PC-9 (cell line): Measurements from ENCODE around the gene PUS10. TPM values are rescaled to one million over a fixed set of nuclear protein-coding genes. Genes with fewer than 3 reads are reported as not detected.

Experiments
- BruUV-seq: library from RNA; stranded (reverse); fragments of 400-500 nt; replicated peaks from 2 replicates; lab custom pipeline; 2021; lab: Mats Ljungman, UMichigan
- CTCF ChIA-PET: fragments of 300-600 bp; sonication (Branson Sonifier 250); formaldehyde crosslinking; loops from one replicate; lab custom pipeline; 2022; ENCODE audit warnings: antibody characterized with exemption; lab: Charles Lee
- POLR2A ChIA-PET: fragments of 300-600 bp; sonication (Branson Sonifier 250); formaldehyde crosslinking; loops from one replicate; lab custom pipeline; 2022; ENCODE audit warnings: antibody characterized with exemption; ENCODE audit not compliant: unreplicated experiment; lab: Charles Lee
- DNase-seq, 2 experiments: peaks; one replicate each; pipeline versions ENCODE4 v3.0.0 to v3.0.0-alpha.2; 2015 to 2022; ENCODE audit warnings: mixed read lengths in 1 of 2
- H2AFZ ChIP-seq: fragments of 200-600 bp; sonication (generic); 2 replicates; pipeline ENCODE4 v1.8.1; 2017; ENCODE audit warnings: antibody characterized with exemption
- H3F3A ChIP-seq: fragments of 200-600 bp; sonication (generic); 2 replicates; pipeline ENCODE4 v1.8.1; 2017; ENCODE audit warnings: antibody characterized with exemption, mild to moderate bottlenecking, low read depth; ENCODE audit not compliant: insufficient read depth
- H3K27ac ChIP-seq: fragments of 200-600 bp; sonication (generic); 2 replicates; pipeline ENCODE4 v1.6.1; 2016; ENCODE audit warnings: mixed run types
- H3K27me3 ChIP-seq: fragments of 200-600 bp; sonication (generic); 2 replicates; pipeline ENCODE4 v1.6.1; 2016; ENCODE audit warnings: low read depth, mixed run types; ENCODE audit not compliant: insufficient read depth
- H3K36me3 ChIP-seq: fragments of 200-600 bp; sonication (generic); 2 replicates; pipeline ENCODE4 v1.6.1; 2016; ENCODE audit warnings: low read depth, mixed run types
- H3K4me1 ChIP-seq: fragments of 200-600 bp; sonication (generic); replicated peaks from 2 replicates; pipeline ENCODE4 v1.6.1; 2016; ENCODE audit warnings: mixed run types; ENCODE audit not compliant: insufficient read depth
- H3K4me2 ChIP-seq: fragments of 200-600 bp; sonication (generic); 2 replicates; pipeline ENCODE4 v1.6.1; 2017; ENCODE audit warnings: mixed run types
- H3K4me3 ChIP-seq: fragments of 200-600 bp; sonication (generic); 2 replicates; pipeline ENCODE4 v1.6.1; 2016; ENCODE audit warnings: mixed run types
- H3K79me2 ChIP-seq: fragments of 200-600 bp; sonication (generic); 2 replicates; pipeline ENCODE4 v1.6.1; 2017; ENCODE audit warnings: low read depth, mixed run types
- H3K9me2 ChIP-seq: fragments of 200-600 bp; sonication (generic); 2 replicates; pipeline ENCODE4 v1.8.1; 2017; ENCODE audit warnings: mild to moderate bottlenecking; ENCODE audit not compliant: insufficient read depth
- H3K9me3 ChIP-seq: fragments of 200-600 bp; sonication (generic); 2 replicates; pipeline ENCODE4 v1.8.1; 2016; ENCODE audit warnings: low read depth; ENCODE audit not compliant: insufficient read depth
- H4K20me1 ChIP-seq: fragments of 200-600 bp; sonication (generic); 2 replicates; pipeline ENCODE4 v1.8.1; 2017; ENCODE audit not compliant: insufficient read depth
- EZH2 ChIP-seq: fragments of 200-600 bp; sonication (generic); IDR thresholded peaks from 2 replicates; pipeline ENCODE4 v1.8.0; 2017; ENCODE audit warnings: antibody characterized with exemption, low read depth
- intact Hi-C: fragments of 100-400 bp; cut with micrococcal nuclease; formaldehyde crosslinking; loops from one replicate; pipeline ENCODE4 v1.10.0; 2022; ENCODE audit not compliant: unreplicated experiment
- total RNA-seq: library from RNA; stranded (reverse); gene quantifications from 2 replicates; pipeline ENCODE4 v1.2.3, GENCODE V29; 2021
- TF ChIP-seq, protein P1 (sequence below): fragments of 200-600 bp; sonication (generic); conservative IDR thresholded peaks from 2 replicates; pipeline ENCODE4 v1.6.1; 2017; ENCODE audit warnings: mixed run types, antibody characterized with exemption, mild to moderate bottlenecking, moderate library complexity

Gene PUS10
- total RNA-seq, 1 experiment from 2014 or later: 5.1 TPM

DNA sequence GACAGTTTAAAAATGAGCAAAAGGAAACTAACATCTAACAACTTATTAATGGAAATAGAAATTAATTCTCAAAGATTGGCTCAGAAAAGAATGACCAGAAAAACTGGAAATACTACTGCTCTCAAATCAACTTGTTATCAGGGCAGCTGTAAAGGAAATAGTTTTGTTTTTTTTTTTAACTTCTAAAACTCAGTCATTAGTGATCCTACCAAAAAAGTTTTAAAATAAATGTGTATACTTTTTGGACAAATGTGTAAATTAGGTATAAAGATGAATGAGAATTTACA, 52.6 kb downstream of the PUS10 start:
- H3K27me3 ChIP-seq: no peaks in the 10 kb centered on the region
- BruUV-seq: no TSS peak
- no peak overlapping the region for H3K4me3 ChIP-seq
- intact Hi-C loops: no loop called here
- DNase-seq: peak in 1 of 2 experiments; percentile 47
- no peaks in the 10 kb centered on the region for H3K9me3 ChIP-seq
- no peaks in the 10 kb centered on the region for H4K20me1 ChIP-seq
- peak overlapping the region; percentile 28 for H3K4me2 ChIP-seq
- H2AFZ ChIP-seq: no peak overlapping the region
- H3K4me1 ChIP-seq: peaks cover 46% of the 10 kb centered on the region
- TF ChIP-seq EZH2: no peak
- TF ChIP-seq, protein P1, sequence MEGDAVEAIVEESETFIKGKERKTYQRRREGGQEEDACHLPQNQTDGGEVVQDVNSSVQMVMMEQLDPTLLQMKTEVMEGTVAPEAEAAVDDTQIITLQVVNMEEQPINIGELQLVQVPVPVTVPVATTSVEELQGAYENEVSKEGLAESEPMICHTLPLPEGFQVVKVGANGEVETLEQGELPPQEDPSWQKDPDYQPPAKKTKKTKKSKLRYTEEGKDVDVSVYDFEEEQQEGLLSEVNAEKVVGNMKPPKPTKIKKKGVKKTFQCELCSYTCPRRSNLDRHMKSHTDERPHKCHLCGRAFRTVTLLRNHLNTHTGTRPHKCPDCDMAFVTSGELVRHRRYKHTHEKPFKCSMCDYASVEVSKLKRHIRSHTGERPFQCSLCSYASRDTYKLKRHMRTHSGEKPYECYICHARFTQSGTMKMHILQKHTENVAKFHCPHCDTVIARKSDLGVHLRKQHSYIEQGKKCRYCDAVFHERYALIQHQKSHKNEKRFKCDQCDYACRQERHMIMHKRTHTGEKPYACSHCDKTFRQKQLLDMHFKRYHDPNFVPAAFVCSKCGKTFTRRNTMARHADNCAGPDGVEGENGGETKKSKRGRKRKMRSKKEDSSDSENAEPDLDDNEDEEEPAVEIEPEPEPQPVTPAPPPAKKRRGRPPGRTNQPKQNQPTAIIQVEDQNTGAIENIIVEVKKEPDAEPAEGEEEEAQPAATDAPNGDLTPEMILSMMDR: no peak
- no peaks in the 10 kb centered on the region for H3K9me2 ChIP-seq
- POLR2A ChIA-PET: no interaction called here
- no peak overlapping the region for H3K27ac ChIP-seq
- H3K79me2 ChIP-seq: no peaks in the 10 kb centered on the region
- H3F3A ChIP-seq: peaks cover 12% of the 10 kb centered on the region
- 0 out of 2 replicates have a peak, but pooled peaks cover under 1% of the 10 kb centered on the region for H3K36me3 ChIP-seq
- CTCF ChIA-PET: no interaction called here

DNA sequence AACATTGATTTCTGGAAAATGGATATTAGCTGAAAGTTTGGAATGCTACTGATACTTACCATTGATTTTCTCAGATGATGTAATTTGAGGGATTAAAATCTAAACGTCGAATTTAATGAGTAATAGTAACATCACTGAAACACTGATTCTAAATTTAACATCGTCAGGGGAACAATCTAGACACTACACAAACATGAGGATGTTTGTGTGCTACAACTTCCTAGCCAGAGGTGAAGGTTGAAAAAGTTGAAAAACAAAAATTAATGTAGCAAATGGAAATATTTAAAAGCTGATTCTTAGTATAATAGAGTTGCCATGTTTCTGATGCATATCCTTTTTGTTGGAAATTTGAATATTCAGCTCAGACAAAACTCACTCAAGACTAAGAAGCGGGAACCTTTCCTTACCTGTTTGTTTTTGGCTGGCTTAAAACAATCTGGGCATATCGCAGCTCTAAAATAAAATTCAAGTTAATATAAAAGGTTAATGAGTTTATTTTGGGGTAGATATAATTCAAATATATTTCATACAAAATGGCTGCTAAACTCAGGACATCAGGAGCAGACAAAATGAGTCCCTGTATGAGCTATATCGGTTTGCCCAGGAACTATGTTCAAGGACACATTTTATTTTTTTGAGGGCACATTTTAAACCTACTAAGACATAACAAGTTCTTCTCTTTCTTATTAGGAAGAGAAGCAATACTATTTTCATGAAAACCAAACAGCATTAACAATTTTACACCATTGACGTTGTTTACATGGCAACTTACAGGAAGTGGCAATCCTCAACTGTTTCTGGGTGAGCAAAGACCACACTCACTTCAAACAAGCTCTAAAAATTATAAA, 53.2 kb downstream of the PUS10 start:
- Histone ChIP-seq H3K9me2 (no peaks in the 10 kb centered on the region), H3K9me3 (no peaks in the 10 kb centered on the region), H3K4me3 (no peak overlapping the region), H3K4me2 (peak overlapping the region; percentile 28), H3F3A (peaks cover 12% of the 10 kb centered on the region), H3K79me2 (no peaks in the 10 kb centered on the region), H3K36me3 (0 out of 2 replicates have a peak, but pooled peaks cover 2% of the 10 kb centered on the region), H2AFZ (no peak overlapping the region), H4K20me1 (no peaks in the 10 kb centered on the region), H3K27ac (no peak overlapping the region), H3K4me1 (peaks cover 52% of the 10 kb centered on the region), H3K27me3 (no peaks in the 10 kb centered on the region)
- TF ChIP-seq EZH2: no peak
- TF ChIP-seq, protein P1: no peak
- no peak for DNase-seq
- intact Hi-C loops: no loop called here
- POLR2A ChIA-PET: interaction anchor here (0.7 kb wide), 1 partner anchor 95 kb away, joined by 3 read pairs; no protein-coding TSS in a partner anchor
- CTCF ChIA-PET: no interaction called here
- BruUV-seq: no TSS peak

DNA sequence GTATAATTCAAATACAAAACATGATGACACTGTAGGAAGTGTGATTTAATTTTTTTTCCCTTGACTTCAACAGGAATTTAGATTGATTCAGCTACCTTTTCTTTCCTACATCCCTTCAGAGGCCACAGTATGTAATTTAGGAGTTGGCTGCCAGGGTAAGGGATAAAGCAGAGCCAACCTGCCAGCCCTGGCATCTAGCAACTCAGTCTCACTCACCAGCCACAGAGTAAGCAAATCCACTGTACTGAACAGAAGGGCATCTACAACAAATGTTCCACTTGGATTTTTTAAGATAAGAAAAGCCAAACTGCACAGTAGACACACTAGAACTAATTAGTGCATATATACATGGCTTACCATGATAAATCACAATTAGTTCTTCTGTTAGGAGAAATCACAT, 54.9 kb downstream of the PUS10 start:
- intact Hi-C loops: no loop called here
- no peaks in the 10 kb centered on the region for H3K79me2 ChIP-seq
- ChIA-PET POLR2A (no interaction called here), CTCF (no interaction called here)
- no peak overlapping the region for H3K27ac ChIP-seq
- no peak overlapping the region for H3K4me2 ChIP-seq
- peaks cover 69% of the 10 kb centered on the region for H3K4me1 ChIP-seq
- no peak for DNase-seq
- H4K20me1 ChIP-seq: no peaks in the 10 kb centered on the region
- no TSS peak for BruUV-seq
- H2AFZ ChIP-seq: no peak overlapping the region
- H3K9me2 ChIP-seq: no peaks in the 10 kb centered on the region
- 0 out of 2 replicates have a peak, but pooled peaks cover 2% of the 10 kb centered on the region for H3K36me3 ChIP-seq
- TF ChIP-seq, protein P1: no peak
- TF ChIP-seq EZH2: no peak
- no peak overlapping the region for H3K4me3 ChIP-seq
- H3F3A ChIP-seq: peaks cover 26% of the 10 kb centered on the region
- no peaks in the 10 kb centered on the region for H3K27me3 ChIP-seq
- no peaks in the 10 kb centered on the region for H3K9me3 ChIP-seq
